ENCODE results near the gene OLFML2A.

The OLFML2A gene

GRCh38 chr9:124857533-124858162 is 80.7 kb downstream of the OLFML2A start:
- no peak for DNase-seq

GRCh38 chr9:124858330-124859046 is 81.6 kb downstream of the OLFML2A start:
- DNase-seq, result no peak

- DNase-seq, result no peak
Measured at GRCh38 chr9:124859803-124860581, 83.1 kb downstream of the OLFML2A start.

GRCh38 chr9:124860582-124861341 is 83.8 kb downstream of the OLFML2A start:
- no peak for DNase-seq

- peak; percentile 92 for DNase-seq
Measured at GRCh38 chr9:124861342-124862229, 84.7 kb downstream of the OLFML2A start, which contains the start of the genes ARPC5L and RPL35. Gene ARPC5L (plus strand): TSS chr9:124862130. CDS start chr9:124869291, 7,161 bp downstream. Gene RPL35 (minus strand): TSS chr9:124861957. CDS start chr9:124861912, 45 bp downstream.

GRCh38 chr9:124863371-124863871 is 86.5 kb downstream of the OLFML2A start:
- no peak for DNase-seq

Data from NCI-H1092 (cell line).